Uterus (tissue), 2 donors: ENCODE results near the gene DAND5.

Experiments used
- CTCF ChIP-seq, 4 experiments: fragments of 200-600 bp in 2 of 4; fragments of 450-650 bp in 2 of 4; sonication (generic) in 2 of 4; IDR thresholded peaks; one replicate each; pipeline ENCODE4 v1.5.1; 2016 to 2019; ENCODE audit warnings: antibody characterized with exemption in 4 of 4, mild to moderate bottlenecking in 2 of 4, moderate library complexity in 1 of 4
- POLR2A ChIP-seq, 2 donors: fragments of 450-650 bp; IDR thresholded peaks; one replicate each; pipeline ENCODE4 v1.6.1; 2016; ENCODE audit warnings: antibody characterized with exemption in 2 of 2, mild to moderate bottlenecking in 1 of 2, moderate library complexity in 1 of 2

DNA sequence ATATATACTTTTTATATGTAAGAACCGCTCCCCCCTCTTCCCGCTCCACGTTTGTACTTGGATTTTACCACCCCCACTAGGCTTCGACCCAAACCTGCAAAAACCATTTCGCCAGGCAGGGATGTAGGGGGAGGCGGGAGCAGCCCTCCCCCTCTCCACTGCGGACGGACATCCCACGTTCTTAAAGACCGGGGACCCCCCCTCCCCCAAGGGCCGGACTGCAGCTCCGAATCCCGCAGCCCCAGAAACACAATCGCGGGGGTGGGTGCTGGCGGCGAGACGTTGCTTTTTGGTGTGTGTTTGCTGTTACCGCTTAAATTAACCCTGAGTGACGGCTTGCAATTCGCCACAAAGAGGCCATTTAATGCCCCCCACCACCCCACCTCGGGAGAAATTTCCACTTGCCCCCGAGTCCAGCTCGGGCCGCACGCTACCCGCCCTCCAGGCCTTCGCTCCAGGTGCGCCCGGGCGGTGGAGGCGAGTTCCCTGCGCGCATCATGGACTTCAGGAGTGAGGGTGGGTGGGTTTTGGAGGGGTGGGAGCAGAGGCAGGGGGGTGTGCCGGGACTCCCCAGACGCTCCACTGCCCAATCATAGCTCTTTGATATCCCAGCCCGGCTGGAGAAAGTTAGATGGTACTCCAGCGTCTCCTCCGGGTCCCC lies 41.7 kb downstream of the DAND5 start:
- TF ChIP-seq CTCF (IDR thresholded peaks at IDR 0.05) (no peak), POLR2A (IDR thresholded peaks at IDR 0.05) (no peak)
